ENCODE data around the gene EML6.

DNA sequence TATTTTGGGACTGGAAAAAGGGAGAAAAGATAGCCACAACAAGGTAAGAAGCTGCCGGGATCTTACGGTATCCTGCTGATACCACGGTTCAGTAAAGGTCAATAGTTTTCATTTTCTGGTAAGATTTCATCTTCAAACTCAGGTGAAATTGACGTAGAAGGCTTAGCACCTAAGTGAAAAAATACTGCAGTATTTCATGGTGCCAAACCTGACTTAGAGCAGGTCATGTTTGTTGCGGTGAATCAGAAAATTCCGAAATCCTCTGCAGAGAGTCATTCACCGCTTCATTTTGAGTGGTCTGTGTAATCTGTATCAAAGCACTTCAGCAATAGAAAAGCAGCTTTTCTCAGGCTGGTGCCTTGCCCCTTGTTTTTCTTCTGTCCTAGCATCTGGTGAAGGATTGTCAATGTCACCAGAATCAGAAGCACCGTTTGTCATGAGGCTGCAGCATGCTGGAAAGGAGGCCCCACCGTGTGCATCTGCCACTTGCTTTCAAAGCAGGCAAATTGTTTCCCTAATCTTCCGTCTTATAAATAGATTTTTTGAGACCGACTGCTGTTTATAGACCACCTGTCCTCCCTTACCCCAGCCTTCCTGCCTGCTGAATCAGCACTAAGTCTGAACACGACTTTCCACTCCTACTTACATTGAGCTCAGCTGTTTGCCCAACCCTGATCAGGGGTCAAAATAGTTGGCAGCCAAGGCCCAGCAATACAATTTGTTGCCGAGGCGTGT, 156.3 kb downstream of the EML6 start:
- TF ChIP-seq ETS1 (IDR thresholded peaks at IDR 0.05) (no peak), POLR2AphosphoS5 (IDR thresholded peaks at IDR 0.05; ENCODE audit: low read depth) (no peak), EZH2 (IDR thresholded peaks at IDR 0.05; ENCODE audit: low read depth, unreplicated experiment) (no peak), CTCF (conservative IDR thresholded peaks at IDR 0.05; ENCODE audit: low read depth in 2 of 2) (no peak)
- TF ChIP-seq, protein P1, sequence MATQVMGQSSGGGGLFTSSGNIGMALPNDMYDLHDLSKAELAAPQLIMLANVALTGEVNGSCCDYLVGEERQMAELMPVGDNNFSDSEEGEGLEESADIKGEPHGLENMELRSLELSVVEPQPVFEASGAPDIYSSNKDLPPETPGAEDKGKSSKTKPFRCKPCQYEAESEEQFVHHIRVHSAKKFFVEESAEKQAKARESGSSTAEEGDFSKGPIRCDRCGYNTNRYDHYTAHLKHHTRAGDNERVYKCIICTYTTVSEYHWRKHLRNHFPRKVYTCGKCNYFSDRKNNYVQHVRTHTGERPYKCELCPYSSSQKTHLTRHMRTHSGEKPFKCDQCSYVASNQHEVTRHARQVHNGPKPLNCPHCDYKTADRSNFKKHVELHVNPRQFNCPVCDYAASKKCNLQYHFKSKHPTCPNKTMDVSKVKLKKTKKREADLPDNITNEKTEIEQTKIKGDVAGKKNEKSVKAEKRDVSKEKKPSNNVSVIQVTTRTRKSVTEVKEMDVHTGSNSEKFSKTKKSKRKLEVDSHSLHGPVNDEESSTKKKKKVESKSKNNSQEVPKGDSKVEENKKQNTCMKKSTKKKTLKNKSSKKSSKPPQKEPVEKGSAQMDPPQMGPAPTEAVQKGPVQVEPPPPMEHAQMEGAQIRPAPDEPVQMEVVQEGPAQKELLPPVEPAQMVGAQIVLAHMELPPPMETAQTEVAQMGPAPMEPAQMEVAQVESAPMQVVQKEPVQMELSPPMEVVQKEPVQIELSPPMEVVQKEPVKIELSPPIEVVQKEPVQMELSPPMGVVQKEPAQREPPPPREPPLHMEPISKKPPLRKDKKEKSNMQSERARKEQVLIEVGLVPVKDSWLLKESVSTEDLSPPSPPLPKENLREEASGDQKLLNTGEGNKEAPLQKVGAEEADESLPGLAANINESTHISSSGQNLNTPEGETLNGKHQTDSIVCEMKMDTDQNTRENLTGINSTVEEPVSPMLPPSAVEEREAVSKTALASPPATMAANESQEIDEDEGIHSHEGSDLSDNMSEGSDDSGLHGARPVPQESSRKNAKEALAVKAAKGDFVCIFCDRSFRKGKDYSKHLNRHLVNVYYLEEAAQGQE (IDR thresholded peaks at IDR 0.05; ENCODE audit: unreplicated experiment): no peak

Data from GM23338 (cell line).